ENCODE data around the gene GRIA1. TPM values are rescaled to one million over a fixed set of nuclear protein-coding genes. Genes with fewer than 3 reads are reported as not detected.

The GRIA1 gene
- total RNA-seq, 1 donor from 2014 or later, result not detected

GRCh38 chr5:153458268-153458667 is 32.2 kb upstream of the GRIA1 start:
- H3K36me3 Mint-ChIP-seq (ENCODE audit: insufficient read depth), result no peaks in the 10 kb centered on the region
- no peak overlapping the region for H3K27ac Mint-ChIP-seq
- H3K4me1 Mint-ChIP-seq (ENCODE audit: low read depth), result no peaks in the 10 kb centered on the region
- no peak for DNase-seq (ENCODE audit: low spot score, unreplicated experiment)
- no peaks in the 10 kb centered on the region for H3K9me3 Mint-ChIP-seq (ENCODE audit: low read depth)
- no peak overlapping the region for H3K4me3 Mint-ChIP-seq (ENCODE audit: low read depth)
- peaks cover 3% of the 10 kb centered on the region for H3K27me3 Mint-ChIP-seq
- no peak for TF ChIP-seq CTCF (IDR thresholded peaks at IDR 0.05; ENCODE audit: unreplicated experiment)

DNA sequence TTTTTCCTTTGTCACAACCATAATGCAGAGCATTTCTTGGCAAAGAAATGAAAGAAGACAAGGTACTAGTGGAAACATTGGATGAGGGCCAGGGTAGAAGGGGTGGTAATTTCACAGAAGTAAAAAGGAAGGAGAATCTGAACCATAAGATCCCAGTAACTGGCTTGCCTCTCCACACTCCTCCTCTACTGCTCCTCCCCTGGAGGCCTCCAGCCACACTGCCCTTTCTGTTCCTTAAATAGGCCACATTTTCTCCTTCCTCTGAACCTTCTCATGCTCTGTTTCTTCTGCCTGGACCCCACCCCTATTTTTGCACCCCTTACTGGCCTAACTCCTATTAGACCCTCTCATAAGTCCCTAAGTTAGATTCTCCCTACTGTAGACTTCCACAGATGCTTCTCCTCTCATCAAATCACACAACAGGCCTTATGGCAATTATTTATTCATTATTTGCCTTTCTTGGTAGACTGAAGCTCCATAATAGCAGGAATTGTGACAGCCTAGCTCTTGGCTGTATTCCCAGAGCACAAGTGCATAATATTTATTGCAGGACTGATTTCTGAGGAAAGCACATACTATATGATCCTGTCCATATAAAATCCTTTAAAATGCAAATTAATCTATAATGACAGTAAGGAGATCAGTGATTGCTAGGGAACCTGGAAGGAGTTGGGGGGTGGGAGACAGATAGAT is 31.3 kb upstream of the GRIA1 start:
- no peak for TF ChIP-seq CTCF (IDR thresholded peaks at IDR 0.05; ENCODE audit: unreplicated experiment)
- no peaks in the 10 kb centered on the region for H3K9me3 Mint-ChIP-seq (ENCODE audit: low read depth)
- no peak for DNase-seq (ENCODE audit: low spot score, unreplicated experiment)
- H3K4me1 Mint-ChIP-seq (ENCODE audit: low read depth), result no peaks in the 10 kb centered on the region
- no peak overlapping the region for H3K27ac Mint-ChIP-seq
- no peaks in the 10 kb centered on the region for H3K36me3 Mint-ChIP-seq (ENCODE audit: insufficient read depth)
- H3K4me3 Mint-ChIP-seq (ENCODE audit: low read depth), result no peak overlapping the region
- peaks cover 3% of the 10 kb centered on the region for H3K27me3 Mint-ChIP-seq

- Mint-ChIP-seq H3K9me3 (ENCODE audit: low read depth) (no peaks in the 10 kb centered on the region), H3K27me3 (peaks cover 3% of the 10 kb centered on the region), H3K27ac (no peak overlapping the region), H3K4me3 (ENCODE audit: low read depth) (no peak overlapping the region), H3K4me1 (ENCODE audit: low read depth) (no peaks in the 10 kb centered on the region), H3K36me3 (ENCODE audit: insufficient read depth) (no peaks in the 10 kb centered on the region)
- TF ChIP-seq CTCF (IDR thresholded peaks at IDR 0.05; ENCODE audit: unreplicated experiment), result no peak
- no peak for DNase-seq (ENCODE audit: low spot score, unreplicated experiment)
These were observed 30.0 kb upstream of the GRIA1 start for GRCh38 chr5:153460421-153460820.

- H3K9me3 Mint-ChIP-seq (ENCODE audit: low read depth), result no peaks in the 10 kb centered on the region
- no peak overlapping the region for H3K4me3 Mint-ChIP-seq (ENCODE audit: low read depth)
- no peaks in the 10 kb centered on the region for H3K36me3 Mint-ChIP-seq (ENCODE audit: insufficient read depth)
- peaks cover 3% of the 10 kb centered on the region for H3K27me3 Mint-ChIP-seq
- no peaks in the 10 kb centered on the region for H3K4me1 Mint-ChIP-seq (ENCODE audit: low read depth)
- no peak for DNase-seq (ENCODE audit: low spot score, unreplicated experiment)
- no peak for TF ChIP-seq CTCF (IDR thresholded peaks at IDR 0.05; ENCODE audit: unreplicated experiment)
- H3K27ac Mint-ChIP-seq, result no peak overlapping the region
These were observed 29.1 kb upstream of the GRIA1 start for GRCh38 chr5:153461341-153461740.

GRCh38 chr5:153463806-153464205 is 26.7 kb upstream of the GRIA1 start:
- no peak for DNase-seq (ENCODE audit: low spot score, unreplicated experiment)
- Mint-ChIP-seq H3K4me1 (ENCODE audit: low read depth) (no peaks in the 10 kb centered on the region), H3K27me3 (no peaks in the 10 kb centered on the region), H3K4me3 (ENCODE audit: low read depth) (no peak overlapping the region), H3K9me3 (ENCODE audit: low read depth) (no peaks in the 10 kb centered on the region), H3K27ac (no peak overlapping the region), H3K36me3 (ENCODE audit: insufficient read depth) (no peaks in the 10 kb centered on the region)
- TF ChIP-seq CTCF (IDR thresholded peaks at IDR 0.05; ENCODE audit: unreplicated experiment), result no peak
